ENCODE measurements around the gene GSE1.
"Not testable (repeated sequence)": the region's sequence is repeated elsewhere in the genome, so short reads cannot be mapped to it uniquely, and the experiment has no call there.

GSE1 gene

GRCh38 chr16:85587762-85588556 is 25.2 kb upstream of the GSE1 start:
- in situ Hi-C loops (cut with HindIII; ENCODE audit: low pct_ligation_motif_present, low pct_unique_long_range_greater_than_20kb, low sequenced_read_pairs), result no loop called here
- no peak for DNase-seq

- DNase-seq, result no peak
- in situ Hi-C loops (cut with HindIII; ENCODE audit: low pct_ligation_motif_present, low pct_unique_long_range_greater_than_20kb, low sequenced_read_pairs), result no loop called here
Observed at GRCh38 chr16:85588562-85589503, 24.3 kb upstream of the GSE1 start.

DNA sequence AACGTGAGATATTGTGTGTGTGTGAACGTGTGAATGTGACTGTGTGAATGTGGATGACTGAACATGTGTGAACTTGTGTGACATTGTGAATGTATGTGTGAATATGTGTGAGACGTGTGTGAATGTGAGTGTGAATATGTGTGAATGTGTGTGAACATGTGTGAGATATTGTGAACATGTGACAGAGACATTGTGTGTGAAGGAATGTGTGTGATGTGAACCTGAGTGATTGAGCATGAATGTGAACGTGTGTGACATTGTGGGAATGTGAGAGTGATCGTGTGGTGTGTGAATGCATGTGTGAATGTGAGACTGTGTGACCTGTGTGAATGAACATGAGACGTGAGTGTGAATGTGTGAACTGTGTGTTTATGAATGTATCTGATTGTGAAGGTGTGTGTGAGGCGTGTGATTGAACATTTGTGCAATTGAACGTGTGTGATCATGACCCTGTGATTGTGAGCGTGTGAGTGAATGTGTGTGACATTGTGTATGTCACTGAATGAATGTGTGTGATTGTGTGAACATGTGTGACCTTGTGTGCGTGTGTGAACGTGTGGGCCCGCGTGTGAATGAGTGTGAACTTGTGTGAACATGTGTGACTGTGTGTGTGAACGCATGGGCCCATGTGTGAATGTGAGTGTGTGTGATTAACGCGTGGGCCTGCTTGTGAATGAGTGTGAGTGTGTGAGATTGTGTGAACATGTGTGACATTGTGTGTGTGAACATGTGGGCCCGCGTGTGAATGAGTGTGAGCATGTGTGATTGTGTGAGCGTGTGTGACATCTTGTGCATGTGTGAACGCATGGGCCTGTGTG is 23.2 kb upstream of the GSE1 start:
- no peak for DNase-seq
- in situ Hi-C loops (cut with HindIII; ENCODE audit: low pct_ligation_motif_present, low pct_unique_long_range_greater_than_20kb, low sequenced_read_pairs), result no loop called here

DNA sequence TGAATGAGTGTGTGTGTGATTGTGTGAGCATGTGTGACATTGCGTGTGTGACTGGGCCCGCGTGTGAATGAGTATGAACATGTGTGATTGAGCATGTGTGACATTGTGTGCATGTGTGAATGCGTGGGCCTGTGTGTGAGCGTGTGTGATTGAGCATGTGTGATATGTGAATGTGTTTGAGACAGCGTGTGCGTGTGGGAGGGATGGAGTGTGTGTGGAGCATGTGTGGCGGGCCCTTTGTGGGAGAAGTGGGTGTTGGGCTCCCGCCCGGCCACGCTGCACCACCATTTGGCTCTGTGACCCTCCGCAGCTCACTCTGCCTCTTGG is 22.7 kb upstream of the GSE1 start:
- in situ Hi-C loops (cut with HindIII; ENCODE audit: low pct_ligation_motif_present, low pct_unique_long_range_greater_than_20kb, low sequenced_read_pairs), result no loop called here
- DNase-seq, result no peak

GRCh38 chr16:85591381-85591780 is 21.7 kb upstream of the GSE1 start:
- DNase-seq, result no peak
- in situ Hi-C loops (cut with HindIII; ENCODE audit: low pct_ligation_motif_present, low pct_unique_long_range_greater_than_20kb, low sequenced_read_pairs), result no loop called here

- DNase-seq; in situ Hi-C loops (cut with HindIII; ENCODE audit: low pct_ligation_motif_present, low pct_unique_long_range_greater_than_20kb, low sequenced_read_pairs): not testable (repeated sequence)
Observed at GRCh38 chr16:85592277-85592676, 20.8 kb upstream of the GSE1 start.

- DNase-seq, result no peak
- in situ Hi-C loops (cut with HindIII; ENCODE audit: low pct_ligation_motif_present, low pct_unique_long_range_greater_than_20kb, low sequenced_read_pairs), result no loop called here
Observed at GRCh38 chr16:85592700-85593493, 20.2 kb upstream of the GSE1 start.

DNA sequence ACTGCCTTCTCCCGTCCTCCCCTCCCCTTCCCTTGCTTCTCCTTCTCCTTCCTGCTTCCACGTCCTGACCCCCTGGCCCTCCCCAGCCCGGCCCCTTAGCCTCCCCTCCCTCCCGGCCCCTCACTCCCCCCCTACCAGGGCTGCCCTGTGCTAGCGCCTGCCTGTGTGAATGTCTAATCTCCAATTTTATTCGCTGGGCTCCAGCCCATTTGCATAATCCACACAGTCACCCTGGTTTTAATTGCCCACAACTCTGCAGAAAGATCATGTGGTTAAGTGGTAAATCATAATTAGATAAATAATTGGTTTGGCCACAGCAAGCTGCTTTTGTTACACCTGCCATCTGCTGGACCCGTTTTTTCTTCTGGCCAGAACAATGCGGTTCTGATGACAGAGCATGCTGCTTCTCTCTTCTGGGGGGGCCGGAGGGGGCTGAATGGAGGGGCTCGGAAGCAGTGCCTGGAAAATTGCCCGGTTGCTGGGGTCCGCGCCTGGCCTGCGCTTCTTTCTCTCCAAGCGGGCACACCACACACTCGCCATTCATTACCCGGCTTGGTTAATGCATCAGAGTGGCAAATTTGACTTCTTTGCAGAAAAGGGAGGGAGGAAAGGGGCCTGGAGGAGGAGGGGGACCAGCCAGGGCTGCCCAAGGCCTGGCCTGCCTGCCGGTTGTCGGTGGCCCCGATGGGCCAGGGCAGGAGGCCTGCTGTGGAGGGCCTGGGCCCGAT is 19.5 kb upstream of the GSE1 start:
- in situ Hi-C loops (cut with HindIII; ENCODE audit: low pct_ligation_motif_present, low pct_unique_long_range_greater_than_20kb, low sequenced_read_pairs), result no loop called here
- no peak for DNase-seq

DNA sequence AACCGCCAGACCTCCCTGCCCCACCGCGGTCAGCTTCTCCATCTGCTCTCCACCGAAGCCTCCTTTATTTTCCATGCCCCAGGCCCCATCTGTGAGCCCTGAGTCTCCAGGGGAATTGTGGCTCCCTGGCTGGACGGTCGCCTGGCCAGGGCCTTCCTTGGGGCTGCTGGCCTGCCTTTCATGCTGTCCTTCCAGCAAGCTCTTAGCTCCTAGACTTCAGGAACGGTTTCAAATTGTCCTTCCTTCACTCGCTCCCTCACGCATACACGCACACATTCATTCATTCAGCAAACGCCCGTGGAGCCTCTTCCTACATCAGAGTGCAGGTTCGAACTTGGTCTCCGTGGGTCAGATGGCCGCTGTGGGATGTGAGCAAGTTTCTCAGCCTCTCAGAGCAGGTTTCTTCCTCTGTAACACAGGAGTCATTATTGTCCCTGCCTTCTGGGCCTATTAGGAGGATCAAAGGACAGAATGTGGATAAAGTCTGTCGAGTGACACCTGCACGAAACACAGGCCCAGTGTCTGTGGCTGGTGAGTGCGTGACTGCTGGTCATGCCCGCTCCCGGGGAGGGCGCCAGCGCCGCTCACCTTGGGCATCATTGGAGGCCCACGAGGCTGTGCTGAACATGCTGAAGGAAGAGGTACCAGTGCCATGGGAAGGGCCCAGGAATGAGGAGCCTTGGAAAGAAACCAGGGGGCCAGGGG is 18.7 kb upstream of the GSE1 start:
- DNase-seq, result no peak
- in situ Hi-C loops (cut with HindIII; ENCODE audit: low pct_ligation_motif_present, low pct_unique_long_range_greater_than_20kb, low sequenced_read_pairs), result no loop called here

GRCh38 chr16:85594978-85595661 is 18.0 kb upstream of the GSE1 start:
- in situ Hi-C loops (cut with HindIII; ENCODE audit: low pct_ligation_motif_present, low pct_unique_long_range_greater_than_20kb, low sequenced_read_pairs), result no loop called here
- DNase-seq, result no peak

- in situ Hi-C loops (cut with HindIII; ENCODE audit: low pct_ligation_motif_present, low pct_unique_long_range_greater_than_20kb, low sequenced_read_pairs), result no loop called here
Observed at GRCh38 chr16:85595812-85596502, 17.2 kb upstream of the GSE1 start.

GRCh38 chr16:85598141-85598540 is 15.0 kb upstream of the GSE1 start:
- no peak for DNase-seq
- in situ Hi-C loops (cut with HindIII; ENCODE audit: low pct_ligation_motif_present, low pct_unique_long_range_greater_than_20kb, low sequenced_read_pairs), result no loop called here

More at GRCh38 chr16:85595812-85596502, 17.2 kb upstream of the GSE1 start:
- DNase-seq, result no peak

DNA sequence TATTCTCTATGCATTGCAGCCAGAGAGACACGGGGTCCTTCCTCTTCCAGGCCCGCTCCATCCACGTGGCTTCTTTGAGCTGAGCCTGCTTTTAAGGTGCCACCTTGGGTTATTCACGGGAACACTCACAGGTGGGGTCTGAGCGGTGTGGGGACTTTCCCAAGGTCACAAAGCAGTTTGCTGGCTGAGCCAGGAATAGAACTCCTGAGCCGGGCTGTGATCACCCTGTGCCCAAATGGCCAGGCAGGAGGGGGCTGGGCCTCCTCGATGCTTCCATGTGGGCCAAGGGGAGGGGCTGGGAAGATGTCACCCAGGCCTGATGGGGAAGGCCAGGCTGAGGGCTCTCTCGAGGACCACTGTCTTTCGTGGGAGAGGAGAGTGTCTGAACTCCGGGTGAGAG is 13.0 kb upstream of the GSE1 start:
- in situ Hi-C loops (cut with HindIII; ENCODE audit: low pct_ligation_motif_present, low pct_unique_long_range_greater_than_20kb, low sequenced_read_pairs), result no loop called here
- DNase-seq, result no peak

DNA sequence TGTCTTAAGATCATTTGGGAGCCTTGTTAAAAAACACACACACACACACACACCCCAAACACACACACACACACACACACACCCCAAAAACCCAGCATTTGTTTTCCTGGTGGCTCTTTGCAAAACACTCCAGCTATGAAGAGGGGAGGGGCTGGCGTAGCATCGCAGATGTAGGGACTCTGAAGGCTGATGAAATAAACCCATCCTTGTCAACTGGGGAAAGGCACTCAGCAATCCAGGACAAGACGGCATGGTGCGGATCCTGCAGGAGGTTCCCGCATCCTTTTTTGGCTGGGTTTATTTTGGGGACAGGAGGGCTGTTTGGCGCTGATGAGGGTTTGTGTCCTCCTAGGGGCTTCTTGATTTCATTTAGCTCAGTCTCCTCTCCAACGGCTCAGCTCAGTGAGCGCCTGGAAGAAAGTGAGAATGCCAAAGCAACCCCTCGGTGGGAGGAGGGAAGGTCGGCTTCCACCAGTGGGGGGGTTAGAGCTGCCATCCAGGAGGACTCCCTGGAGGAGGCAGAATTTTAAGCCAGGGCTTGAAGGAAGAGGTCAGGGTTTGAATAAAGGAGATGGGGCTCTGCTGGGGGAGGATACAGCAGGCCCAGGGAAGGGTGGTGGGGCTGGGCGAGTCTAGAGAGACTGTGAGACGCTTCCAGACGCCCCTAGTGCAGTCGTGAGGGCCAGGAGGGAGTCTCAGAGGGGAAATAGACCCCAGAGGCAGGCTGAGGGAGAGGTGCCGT is 12.4 kb upstream of the GSE1 start:
- in situ Hi-C loops (cut with HindIII; ENCODE audit: low pct_ligation_motif_present, low pct_unique_long_range_greater_than_20kb, low sequenced_read_pairs), result no loop called here
- no peak for DNase-seq

DNA sequence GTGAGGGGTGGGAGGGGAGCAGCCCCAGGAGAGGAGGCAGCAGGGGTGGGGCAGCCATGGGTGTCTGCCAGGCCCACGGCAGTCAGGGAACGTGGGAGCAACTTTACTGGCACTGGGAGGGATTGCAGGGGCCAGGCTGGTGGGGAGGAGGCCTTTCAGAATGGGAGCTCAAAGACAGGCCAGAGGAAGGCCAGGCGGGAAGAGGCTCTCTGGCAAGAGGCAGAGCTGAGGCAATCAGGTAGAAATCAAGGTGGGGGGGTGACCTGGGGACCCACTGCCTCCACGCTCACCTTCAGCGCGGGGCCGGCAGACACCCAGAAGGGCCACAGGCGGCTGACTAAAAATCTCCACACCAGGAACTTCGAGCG is 11.9 kb upstream of the GSE1 start:
- no peak for DNase-seq
- in situ Hi-C loops (cut with HindIII; ENCODE audit: low pct_ligation_motif_present, low pct_unique_long_range_greater_than_20kb, low sequenced_read_pairs), result no loop called here

Measured in ACHN (cell line).